CD14-positive monocyte (primary cell): ENCODE data around the gene SAMD11. TPM values are rescaled to one million over a fixed set of nuclear protein-coding genes. Genes with fewer than 3 reads are reported as not detected.

Experiments used
- DNase-seq, 3 donors: peaks; one replicate each; pipeline ENCODE4 v3.0.0-alpha.2; 2011 to 2022
- H2AFZ ChIP-seq: 2 replicates; pipeline ENCODE4 v1.6.0; 2012; ENCODE audit warnings: mild to moderate bottlenecking, low read depth, low read length, inconsistent platforms; ENCODE audit not compliant: insufficient read depth, poor library complexity, severe bottlenecking
- H3K27ac ChIP-seq, 2 donors: 1 replicate in 1 of 2; 2 replicates in 1 of 2; pipeline ENCODE4 v1.5.1; 2012 to 2013; ENCODE audit warnings: low read length in 2 of 2, control low read depth in 1 of 2, inconsistent platforms in 1 of 2, low read depth in 1 of 2, mild to moderate bottlenecking in 1 of 2
- H3K27me3 ChIP-seq, 2 donors: one replicate each; pipeline versions ENCODE4 v1.6.0 to v1.6.1; 2011 to 2013; ENCODE audit warnings: low read length in 2 of 2; ENCODE audit not compliant: control insufficient read depth in 2 of 2, insufficient read depth in 2 of 2
- H3K36me3 ChIP-seq, 2 donors: replicated peaks in 1 of 2; 1 replicate in 1 of 2; 2 replicates in 1 of 2; pipeline versions ENCODE4 v1.5.1 to v1.6.1; 2012 to 2013; ENCODE audit warnings: low read length in 2 of 2, control low read depth in 1 of 2, inconsistent platforms in 1 of 2, mild to moderate bottlenecking in 1 of 2; ENCODE audit not compliant: insufficient read depth in 2 of 2, control insufficient read depth in 1 of 2
- H3K4me1 ChIP-seq, 2 donors: 1 replicate in 1 of 2; 2 replicates in 1 of 2; pipeline versions ENCODE4 v1.5.1 to v1.6.1; 2012 to 2013; ENCODE audit warnings: low read length in 2 of 2, control low read depth in 1 of 2, inconsistent platforms in 1 of 2, mild to moderate bottlenecking in 1 of 2, moderate library complexity in 1 of 2; ENCODE audit not compliant: insufficient read depth in 2 of 2, control insufficient read depth in 1 of 2
- H3K4me2 ChIP-seq: replicated peaks from 2 replicates; pipeline ENCODE3; 2012; ENCODE audit warnings: low read length, moderate library complexity, mild to moderate bottlenecking; ENCODE audit not compliant: poor library complexity, severe bottlenecking; ENCODE audit errors: extremely low read depth
- H3K4me3 ChIP-seq, 3 experiments: fragments of 200-600 bp in 1 of 3; sonication (generic) in 1 of 3; replicated peaks in 1 of 3; 1 replicate in 2 of 3; 2 replicates in 1 of 3; pipeline ENCODE4 v1.5.1; 2011 to 2013; ENCODE audit warnings: low read length in 3 of 3, mild to moderate bottlenecking in 3 of 3, control low read depth in 2 of 3, low read depth in 2 of 3, inconsistent platforms in 1 of 3, moderate library complexity in 1 of 3
- H3K79me2 ChIP-seq: 2 replicates; pipeline ENCODE4 v1.6.0; 2012; ENCODE audit warnings: mild to moderate bottlenecking, control low read depth, inconsistent platforms, low read length, moderate library complexity; ENCODE audit not compliant: insufficient read depth
- H3K9ac ChIP-seq: 2 replicates; pipeline ENCODE4 v1.6.0; 2017; ENCODE audit warnings: low read length, mild to moderate bottlenecking; ENCODE audit not compliant: insufficient read depth, poor library complexity, severe bottlenecking
- H3K9me3 ChIP-seq, 2 donors: replicated peaks in 1 of 2; 1 replicate in 1 of 2; 2 replicates in 1 of 2; pipeline versions ENCODE4 v1.5.1 to v1.6.1; 2012 to 2013; ENCODE audit warnings: low read length in 2 of 2, control low read depth in 1 of 2; ENCODE audit not compliant: control insufficient read depth in 1 of 2, insufficient read depth in 1 of 2
- H4K20me1 ChIP-seq: 2 replicates; pipeline ENCODE4 v1.6.0; 2012; ENCODE audit warnings: mild to moderate bottlenecking, low read length, control low read depth, moderate library complexity; ENCODE audit not compliant: insufficient read depth
- H3K27ac Mint-ChIP-seq, 7 donors: one replicate each; pipeline ENCODE4 v1.8.0; 2020; ENCODE audit warnings: mild to moderate bottlenecking in 7 of 7, mixed read lengths in 7 of 7, moderate library complexity in 6 of 7, inconsistent platforms in 2 of 7
- H3K27me3 Mint-ChIP-seq, 3 donors: one replicate each; pipeline ENCODE4 v1.8.0; 2021 to 2022; ENCODE audit warnings: low read depth in 3 of 3, mild to moderate bottlenecking in 3 of 3, mixed read lengths in 3 of 3, moderate library complexity in 3 of 3, inconsistent platforms in 1 of 3
- H3K36me3 Mint-ChIP-seq, 2 donors: one replicate each; pipeline ENCODE4 v1.8.0; 2020; ENCODE audit warnings: mixed read lengths in 2 of 2, inconsistent platforms in 1 of 2, mild to moderate bottlenecking in 1 of 2
- H3K4me1 Mint-ChIP-seq: one replicate; pipeline ENCODE4 v1.8.0; 2020; ENCODE audit warnings: mild to moderate bottlenecking, mixed read lengths
- H3K4me3 Mint-ChIP-seq, 2 donors: one replicate each; pipeline ENCODE4 v1.8.0; 2020; ENCODE audit warnings: mild to moderate bottlenecking in 2 of 2, mixed read lengths in 2 of 2, moderate library complexity in 1 of 2
- H3K9me3 Mint-ChIP-seq, 7 donors: one replicate each; pipeline ENCODE4 v1.8.0; 2020 to 2022; ENCODE audit warnings: mixed read lengths in 7 of 7, mild to moderate bottlenecking in 6 of 7, moderate library complexity in 6 of 7, inconsistent platforms in 2 of 7
- CTCF ChIP-seq: fragments of 200-600 bp; IDR thresholded peaks from one replicate; pipeline ENCODE4 v1.8.0; 2022; ENCODE audit warnings: antibody characterized with exemption, mild to moderate bottlenecking
- WGBS: methylation state at CpG from one replicate; pipeline ENCODE4 v1.1.5; 2013; ENCODE audit warnings: missing lambda C conversion rate; ENCODE audit not compliant: insufficient coverage; 5-methylcytosine and 5-hydroxymethylcytosine counted together
- intact Hi-C, 2 donors: fragments of 100-400 bp; cut with micrococcal nuclease; formaldehyde crosslinking; loops; one replicate each; pipeline versions ENCODE4 v1.15.0 to v1.15.1; 2023
- polyA plus RNA-seq, 3 donors: library from polyadenylated mRNA; depleted of rRNA in 1 of 3; unstranded in 2 of 3; stranded (reverse) in 1 of 3; fragments of 300-500 nt in 2 of 3; fragments of >200 nt in 1 of 3; fragmentation: Illumina TruSeq in 2 of 3; gene quantifications; 1 replicate in 2 of 3; 2 replicates in 1 of 3; pipeline ENCODE4 v1.2.3, GENCODE V29; 2012 to 2021

Gene SAMD11
- polyA plus RNA-seq, 3 donors, result not detected

GRCh38 chr1:973459-974292 lies 50.0 kb downstream of the SAMD11 start:
- Histone ChIP-seq H3K4me1 (peaks cover 5 to 8% of the 10 kb centered on the region in 2 donors), H3K4me3 (no peak overlapping the region), H3K9me3 (peaks cover 5 to 8% of the 10 kb centered on the region in 2 donors), H3K36me3 (no peaks in the 10 kb centered on the region), H4K20me1 (no peaks in the 10 kb centered on the region), H3K4me2 (no peak overlapping the region), H3K27ac (no peak overlapping the region), H3K27me3 (peaks cover 3 to 30% of the 10 kb centered on the region in 2 donors), H3K79me2 (no peaks in the 10 kb centered on the region), H3K9ac (no peak overlapping the region), H2AFZ (no peak overlapping the region)
- WGBS, result 93% methylated on average over 17 of the region's 28 CpGs
- TF ChIP-seq CTCF, result no peak
- Mint-ChIP-seq H3K27ac (no peak overlapping the region), H3K9me3 (peaks cover 0 to 8% (median 5%) of the 10 kb centered on the region in 7 donors), H3K4me1 (peaks cover 3% of the 10 kb centered on the region), H3K27me3 (peaks cover 25 to 55% (median 37%) of the 10 kb centered on the region in 3 donors), H3K4me3 (no peak overlapping the region), H3K36me3 (no peaks in the 10 kb centered on the region)
- no peak for DNase-seq
- intact Hi-C loops, result loop anchor here in 1 of 2 donors (2.0 kb wide), 1 partner anchor 69 kb away; no protein-coding TSS in a partner anchor

DNA sequence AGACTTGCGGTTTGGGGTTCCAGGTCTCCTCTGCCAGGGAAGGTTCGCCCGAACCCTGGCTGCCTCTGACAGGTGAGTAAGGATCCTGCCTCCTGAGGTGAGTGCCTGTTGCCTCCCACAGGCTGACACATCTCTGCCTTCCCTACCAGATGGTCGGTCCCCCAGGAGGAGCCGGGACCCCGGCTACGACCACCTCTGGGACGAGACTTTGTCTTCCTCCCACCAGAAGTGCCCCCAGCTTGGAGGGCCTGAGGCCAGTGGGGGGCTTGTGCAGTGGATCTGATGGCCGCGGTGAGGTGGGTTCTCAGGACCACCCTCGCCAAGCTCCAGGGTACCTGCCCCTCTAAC lies 50.5 kb downstream of the SAMD11 start:
- H3K4me3 ChIP-seq, result no peak overlapping the region
- H3K27me3 ChIP-seq, result peaks cover 3 to 28% of the 10 kb centered on the region in 2 donors
- H3K9me3 Mint-ChIP-seq, result peaks cover 0 to 6% (median 4%) of the 10 kb centered on the region in 7 donors
- H3K27ac ChIP-seq, result no peak overlapping the region
- intact Hi-C loops, result loop anchor here in 1 of 2 donors (2.0 kb wide), 1 partner anchor 69 kb away; no protein-coding TSS in a partner anchor
- peaks cover 3% of the 10 kb centered on the region for H3K4me1 Mint-ChIP-seq
- peaks cover 5 to 6% of the 10 kb centered on the region in 2 donors for H3K9me3 ChIP-seq
- no peak overlapping the region for H3K27ac Mint-ChIP-seq
- H3K27me3 Mint-ChIP-seq, result peaks cover 25 to 51% (median 31%) of the 10 kb centered on the region in 3 donors
- no peak overlapping the region for H3K4me3 Mint-ChIP-seq
- H3K4me1 ChIP-seq, result peaks cover 5 to 8% of the 10 kb centered on the region in 2 donors
- no peaks in the 10 kb centered on the region for H4K20me1 ChIP-seq
- no peak overlapping the region for H3K4me2 ChIP-seq
- 93% methylated on average over 3 of the region's 11 CpGs for WGBS
- no peak for DNase-seq
- no peak for TF ChIP-seq CTCF
- no peak overlapping the region for H2AFZ ChIP-seq
- no peaks in the 10 kb centered on the region for H3K36me3 Mint-ChIP-seq
- H3K9ac ChIP-seq, result no peak overlapping the region
- no peaks in the 10 kb centered on the region for H3K36me3 ChIP-seq
- H3K79me2 ChIP-seq, result no peaks in the 10 kb centered on the region
